GM15510 (cell line): ENCODE results near the gene HPS1.

Experiments
- POLR2A ChIP-seq: IDR thresholded peaks from 3 replicates; pipeline ENCODE4 v1.6.1; 2011; ENCODE audit warnings: borderline replicate concordance; ENCODE audit not compliant: insufficient read length; ENCODE audit errors: extremely low read depth

Gene HPS1

GRCh38 chr10:98470850-98471249 lies 24.1 kb upstream of the HPS1 start:
- no peak for TF ChIP-seq POLR2A

DNA sequence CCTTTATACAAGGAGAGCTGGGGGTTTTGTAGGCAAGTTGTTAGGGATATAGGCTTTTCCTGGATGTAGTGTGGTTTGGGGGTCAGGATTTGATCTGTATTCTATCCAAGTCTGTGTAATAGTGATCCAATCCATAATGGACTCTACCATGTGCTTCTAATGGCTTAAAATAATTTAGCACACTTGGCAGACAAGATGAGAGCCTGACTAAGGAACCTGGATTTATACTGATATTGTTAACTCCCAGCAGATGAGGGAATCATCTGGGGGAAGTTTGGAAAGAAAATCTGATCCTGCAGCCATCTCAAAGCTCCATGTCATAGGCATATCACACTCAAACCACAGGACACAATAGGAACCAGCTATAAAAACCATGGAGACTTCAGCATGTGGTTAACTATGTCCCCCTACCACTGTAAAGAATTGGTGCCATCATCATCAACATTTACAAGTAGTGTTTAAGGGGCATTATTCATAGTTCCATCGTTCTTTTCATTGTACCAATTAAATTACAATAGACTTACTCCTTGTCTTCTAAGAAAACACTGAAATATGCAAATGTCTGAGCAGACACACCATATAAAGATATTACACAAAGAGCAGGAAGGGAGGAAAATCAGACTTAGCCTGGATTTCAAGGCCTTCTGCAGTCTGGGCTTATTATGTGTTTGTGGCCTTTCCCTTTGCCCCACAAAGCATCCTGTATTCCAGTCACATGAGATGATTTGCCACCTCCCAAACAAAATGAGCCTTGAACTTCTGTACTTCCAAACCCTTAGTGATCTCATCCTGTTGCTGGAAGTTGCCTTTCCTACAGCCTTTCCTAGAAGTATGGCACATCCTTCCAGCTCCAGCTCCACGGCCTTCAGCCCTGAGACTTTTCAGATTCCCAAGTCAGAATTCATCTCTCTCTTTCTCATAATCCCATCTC lies 22.5 kb upstream of the HPS1 start:
- no peak for TF ChIP-seq POLR2A

GRCh38 chr10:98467506-98468318 lies 21.0 kb upstream of the HPS1 start:
- TF ChIP-seq POLR2A = no peak

DNA sequence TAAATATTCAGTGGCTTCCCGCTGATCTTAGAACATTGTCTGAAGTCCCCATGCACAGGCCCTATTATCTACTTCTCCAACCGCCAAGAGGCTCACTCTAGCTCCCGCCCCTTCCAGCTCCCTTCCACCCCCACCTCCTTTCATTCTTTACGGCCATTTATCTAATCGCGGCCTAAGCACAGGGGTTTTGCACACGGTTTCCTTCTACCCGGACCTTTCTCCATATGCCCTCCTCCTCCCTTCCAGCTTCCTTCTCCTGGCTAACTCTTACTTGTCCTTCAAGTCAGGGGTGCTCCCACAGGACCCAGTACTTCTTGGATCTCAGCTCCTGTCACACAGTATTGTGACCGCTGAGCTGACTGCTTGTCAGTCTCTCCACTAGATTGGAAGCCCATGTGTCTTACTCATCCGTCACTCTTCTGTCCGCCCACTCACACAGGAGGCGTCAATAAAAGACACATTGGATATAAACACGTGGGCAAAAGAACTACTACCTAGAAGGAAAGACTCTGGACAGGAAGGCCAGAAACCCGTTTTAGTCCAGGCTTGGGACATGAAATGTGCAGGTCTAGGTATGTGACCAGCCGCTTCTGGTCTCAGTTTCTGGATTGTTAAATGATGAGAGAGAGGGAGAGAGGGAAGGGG lies 20.2 kb upstream of the HPS1 start:
- no peak for TF ChIP-seq POLR2A

DNA sequence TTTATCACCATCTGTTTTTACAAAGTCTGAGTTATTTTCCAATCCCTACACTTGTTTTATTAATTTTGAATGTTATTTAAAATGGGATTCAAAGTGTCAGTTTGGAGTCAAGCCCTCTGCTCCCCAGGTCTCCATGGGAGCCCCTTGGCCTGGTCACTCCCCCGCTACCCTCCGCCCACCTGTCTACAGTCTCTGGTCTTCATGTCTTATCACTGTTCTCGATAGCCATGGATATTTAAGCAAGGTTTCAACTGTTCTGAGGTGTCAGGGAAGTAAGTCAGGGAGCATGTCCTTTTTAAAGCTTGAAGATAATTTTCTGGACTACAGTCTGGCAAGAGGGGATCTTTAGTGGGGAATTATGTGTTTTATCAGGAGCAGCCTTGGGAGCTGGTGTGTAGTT lies 19.1 kb upstream of the HPS1 start:
- no peak for TF ChIP-seq POLR2A

GRCh38 chr10:98463976-98464754 lies 17.4 kb upstream of the HPS1 start:
- no peak for TF ChIP-seq POLR2A

GRCh38 chr10:98463016-98463415 lies 16.3 kb upstream of the HPS1 start:
- TF ChIP-seq POLR2A = no peak

DNA sequence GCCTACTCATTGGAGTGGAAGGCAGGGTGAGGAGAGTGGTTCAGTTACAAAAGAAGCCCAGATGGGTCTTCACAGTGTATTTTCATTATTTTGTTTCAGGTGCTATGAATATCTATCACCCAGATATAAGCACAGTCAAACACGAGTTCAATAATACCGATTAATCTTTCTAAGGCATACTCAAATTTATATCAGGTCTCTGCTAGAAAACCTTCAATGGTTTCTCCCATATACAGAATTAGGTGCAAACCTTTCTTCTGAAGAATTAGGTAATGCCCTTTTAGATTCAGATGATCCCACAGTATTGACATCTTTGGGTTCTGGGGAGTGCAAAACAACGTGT lies 14.7 kb upstream of the HPS1 start:
- no peak for TF ChIP-seq POLR2A

GRCh38 chr10:98460837-98461499 lies 14.2 kb upstream of the HPS1 start:
- TF ChIP-seq POLR2A = no peak

DNA sequence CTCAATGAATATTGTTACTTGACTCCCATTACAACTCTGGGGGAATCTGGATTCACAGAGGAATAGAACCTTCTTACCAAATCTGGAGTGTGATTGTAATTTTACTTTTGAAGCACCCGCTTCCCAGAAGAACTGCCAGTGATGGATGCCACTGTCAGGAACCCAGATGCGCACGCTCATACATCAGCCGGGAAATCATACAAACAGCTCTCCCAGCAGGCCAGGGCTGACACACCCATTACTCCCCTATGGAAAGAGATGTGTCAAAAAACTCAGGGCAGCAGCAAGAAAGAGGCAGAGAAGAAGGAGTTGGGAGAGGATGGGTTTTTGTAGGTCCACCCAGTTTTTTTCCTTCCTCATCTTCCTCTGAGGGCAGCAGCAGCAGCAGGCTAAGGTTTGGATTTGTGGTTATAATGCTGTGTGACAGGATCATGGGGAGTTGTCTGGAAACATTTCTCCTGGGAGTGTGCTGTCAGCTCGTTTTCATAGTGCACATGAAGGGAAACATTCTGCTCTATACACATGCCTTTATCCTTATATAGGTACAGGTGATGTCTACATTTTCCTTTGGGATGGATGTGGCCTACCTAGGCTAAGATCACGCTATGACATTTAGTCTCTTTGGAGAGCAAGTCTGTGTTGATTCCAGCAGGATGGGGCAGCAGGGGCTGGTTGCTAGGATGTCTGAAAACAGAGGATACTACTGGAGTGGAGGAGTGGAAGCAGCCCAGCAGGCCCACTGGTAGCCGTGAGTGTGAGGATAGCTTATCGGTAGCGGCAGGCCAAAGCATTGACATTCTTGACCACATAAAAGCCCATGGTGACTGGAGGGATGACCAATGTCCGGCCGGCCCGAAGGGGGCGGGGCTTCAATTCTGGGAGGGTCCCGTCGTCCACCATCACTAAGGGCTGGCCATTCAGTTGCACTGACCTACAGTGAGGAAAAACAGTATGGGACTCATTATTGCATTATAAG lies 12.4 kb upstream of the HPS1 start:
- no peak for TF ChIP-seq POLR2A

DNA sequence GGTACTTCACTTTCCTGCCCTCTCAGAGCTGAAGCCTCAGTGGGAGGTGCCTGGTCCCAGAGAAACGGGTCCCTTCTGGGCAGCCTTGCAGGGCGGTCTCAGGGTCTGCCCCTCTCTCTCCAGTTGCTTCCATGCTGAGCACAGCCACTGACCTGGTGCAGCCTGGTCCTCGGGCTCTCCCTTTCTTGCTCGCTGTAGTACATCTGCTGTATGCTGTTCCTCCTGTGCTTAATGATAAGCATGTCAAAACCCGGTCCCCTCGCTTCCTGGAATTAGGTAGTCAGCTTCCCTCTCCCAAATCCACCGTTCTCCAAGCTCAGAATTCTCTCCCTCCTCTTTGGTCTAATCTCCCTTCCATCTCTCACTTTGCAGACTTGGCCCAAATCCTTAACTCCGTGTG lies 11.0 kb upstream of the HPS1 start:
- no peak for TF ChIP-seq POLR2A

- no peak for TF ChIP-seq POLR2A
Measured at GRCh38 chr10:98456686-98457482, 10.1 kb upstream of the HPS1 start.

DNA sequence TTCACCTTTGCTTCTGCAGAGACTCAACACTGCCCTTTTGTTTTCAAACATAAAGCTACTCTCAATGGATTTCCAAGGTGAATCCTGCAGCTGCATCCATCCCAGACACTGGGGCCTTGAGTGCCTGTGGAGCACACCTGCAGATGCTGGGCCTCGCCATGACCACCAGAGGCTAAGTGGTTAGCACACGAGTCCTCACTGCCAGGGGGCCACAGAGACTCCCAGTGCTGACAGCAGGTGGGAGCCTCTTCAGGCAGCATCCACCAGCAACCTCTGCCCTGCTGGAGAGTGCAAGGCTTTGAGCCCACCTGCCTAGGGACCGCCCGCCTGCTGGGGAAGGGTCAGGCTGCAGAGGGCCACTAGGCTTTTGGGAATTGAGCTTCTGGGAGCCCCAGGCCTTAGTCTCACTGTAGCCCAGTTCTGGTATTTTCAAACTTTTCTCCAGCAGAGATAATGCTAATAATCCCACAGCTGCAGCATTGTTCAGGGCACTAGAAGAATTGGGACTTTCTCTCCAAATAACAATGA lies 9.4 kb upstream of the HPS1 start:
- no peak for TF ChIP-seq POLR2A

- TF ChIP-seq POLR2A = no peak
Measured at GRCh38 chr10:98453729-98454128, 7.0 kb upstream of the HPS1 start.
